HL-60/S4 treated with retinoic acid at 250 ng/mL for 4 days and 3 days (cell line): ENCODE results near the gene NBPF4.
"Not testable (repeated sequence)": the region's sequence is repeated elsewhere in the genome, so short reads cannot be mapped to it uniquely, and the experiment has no call there.

Experiments used
- in situ Hi-C: fragments of 300-500 bp; cut with MboI; formaldehyde crosslinking; loops from 2 replicates; pipeline ENCODE4 v1.7.0; 2022; ENCODE audit warnings: low sequenced_read_pairs

Gene NBPF4, protein sequence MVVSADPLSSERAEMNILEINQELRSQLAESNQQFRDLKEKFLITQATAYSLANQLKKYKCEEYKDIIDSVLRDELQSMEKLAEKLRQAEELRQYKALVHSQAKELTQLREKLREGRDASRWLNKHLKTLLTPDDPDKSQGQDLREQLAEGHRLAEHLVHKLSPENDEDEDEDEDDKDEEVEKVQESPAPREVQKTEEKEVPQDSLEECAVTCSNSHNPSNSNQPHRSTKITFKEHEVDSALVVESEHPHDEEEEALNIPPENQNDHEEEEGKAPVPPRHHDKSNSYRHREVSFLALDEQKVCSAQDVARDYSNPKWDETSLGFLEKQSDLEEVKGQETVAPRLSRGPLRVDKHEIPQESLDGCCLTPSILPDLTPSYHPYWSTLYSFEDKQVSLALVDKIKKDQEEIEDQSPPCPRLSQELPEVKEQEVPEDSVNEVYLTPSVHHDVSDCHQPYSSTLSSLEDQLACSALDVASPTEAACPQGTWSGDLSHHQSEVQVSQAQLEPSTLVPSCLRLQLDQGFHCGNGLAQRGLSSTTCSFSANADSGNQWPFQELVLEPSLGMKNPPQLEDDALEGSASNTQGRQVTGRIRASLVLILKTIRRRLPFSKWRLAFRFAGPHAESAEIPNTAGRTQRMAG

DNA sequence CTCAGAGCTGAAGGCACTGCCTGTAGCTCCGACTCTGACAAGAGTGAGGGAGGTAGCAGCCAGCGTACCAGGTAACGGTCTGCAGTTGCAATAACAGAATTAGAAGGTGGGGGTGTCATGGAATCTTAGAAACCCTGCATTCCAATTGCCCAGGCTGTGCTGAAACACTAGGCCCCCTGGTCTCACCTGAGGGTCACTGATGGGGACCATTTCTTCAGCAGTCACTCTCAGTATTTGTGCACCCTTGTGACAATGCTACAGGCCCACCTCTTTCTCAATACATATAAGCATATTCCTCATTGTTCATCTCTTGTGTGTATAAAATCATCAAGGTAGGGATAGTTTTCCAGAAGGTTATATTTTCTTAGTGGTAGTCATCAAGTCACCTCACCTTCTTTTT is at the start of gene NBPF4:
TSS of gene NBPF4 (minus strand) at position 101 of the 400 bp plus-strand sequence. CDS start 315 bp downstream, outside the sequence.
- in situ Hi-C loops: not testable (repeated sequence)

DNA sequence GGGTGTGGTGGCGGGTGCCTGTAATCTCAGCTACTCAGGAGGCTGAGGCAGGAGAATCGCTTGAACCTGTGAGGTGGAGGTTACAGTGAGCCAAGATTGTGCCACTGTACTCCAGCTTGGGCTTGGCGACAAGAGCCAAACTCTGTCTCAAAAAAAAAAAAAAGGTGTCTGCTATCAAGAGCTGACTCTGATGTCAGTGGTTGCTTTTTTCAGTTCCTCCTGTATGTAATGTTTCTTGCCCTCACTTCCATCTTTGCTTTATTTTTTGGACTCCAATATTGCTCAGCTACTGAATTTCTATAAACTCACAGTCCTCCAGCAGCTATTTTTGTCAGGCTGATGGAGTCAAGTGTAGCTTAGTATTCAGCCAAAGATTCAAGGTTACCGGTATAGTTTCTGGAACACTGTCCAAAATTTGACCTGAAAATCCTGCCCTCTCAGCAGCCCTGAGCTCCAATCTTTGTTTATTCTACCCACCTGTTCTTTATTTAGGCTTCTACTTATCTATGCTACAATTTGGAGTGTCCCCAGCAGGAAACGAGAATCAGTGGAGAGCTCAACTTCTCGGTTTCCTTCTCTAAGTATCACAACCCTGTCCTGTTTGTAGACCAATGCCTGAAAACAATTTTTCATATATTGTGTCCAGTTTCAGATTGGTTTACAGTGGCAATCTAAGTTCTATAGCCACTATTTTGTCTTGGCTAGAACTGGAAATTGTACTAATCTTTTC is 38.8 kb upstream of the NBPF4 start:
- in situ Hi-C loops: not testable (repeated sequence)

DNA sequence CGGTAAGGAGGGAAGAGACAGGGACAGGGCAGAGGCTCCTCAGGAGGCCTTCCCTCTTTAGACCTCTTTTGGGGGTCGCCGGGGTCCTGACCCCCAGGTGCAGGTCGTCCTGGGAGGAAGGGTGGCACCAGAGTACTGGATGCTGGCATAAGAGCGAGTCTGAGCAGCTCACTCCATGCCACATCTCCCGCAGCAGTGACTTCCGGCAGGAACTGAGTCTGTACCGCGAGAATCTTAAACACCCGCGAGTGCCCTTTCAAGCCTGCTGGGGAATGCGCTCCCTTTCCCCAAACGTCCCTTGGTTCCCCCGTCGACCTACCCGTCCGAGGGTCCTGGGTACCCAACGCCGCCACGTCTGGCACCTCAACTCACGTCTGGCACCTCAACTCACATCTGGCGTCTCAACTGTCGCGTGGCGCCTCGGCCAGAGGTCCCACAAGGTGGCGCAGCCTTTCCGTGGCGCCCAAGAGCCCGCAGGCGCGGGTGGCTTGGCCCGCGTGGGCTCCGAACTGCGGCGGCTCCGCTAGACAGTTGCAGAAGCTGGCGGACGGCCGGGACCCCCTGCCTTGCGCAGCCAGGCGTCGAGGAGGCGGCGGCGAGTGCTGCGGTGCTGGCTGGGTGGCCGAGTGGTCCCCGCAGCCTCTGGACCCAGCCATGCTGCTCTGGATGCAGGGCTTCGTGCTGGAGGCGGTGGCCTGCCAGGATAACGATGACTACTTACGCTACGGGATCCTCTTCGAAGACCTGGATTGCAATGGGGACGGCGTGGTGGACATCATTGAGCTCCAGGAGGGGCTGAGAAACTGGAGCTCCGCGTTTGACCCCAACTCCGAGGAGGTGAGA is 28.8 kb upstream of the NBPF4 start:
- in situ Hi-C loops: not testable (repeated sequence)

DNA sequence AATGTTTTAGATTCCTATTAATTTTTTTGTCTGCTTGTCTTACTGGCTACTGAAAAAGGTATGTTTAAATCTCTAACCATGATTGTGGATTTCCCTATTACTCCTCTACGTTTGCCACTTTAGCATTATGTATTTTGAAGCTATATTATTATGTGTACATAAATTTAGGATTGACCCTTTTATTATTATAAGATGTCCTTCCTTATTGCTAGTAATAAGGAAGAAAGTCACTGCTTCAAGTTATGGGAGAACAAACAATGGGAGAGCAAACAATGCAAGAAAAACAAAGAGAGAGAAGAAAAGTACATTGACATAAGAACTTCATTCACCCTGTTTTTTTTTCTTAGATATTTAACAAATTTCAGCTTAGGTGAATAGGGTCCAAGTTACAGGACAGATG is 23.2 kb upstream of the NBPF4 start:
- in situ Hi-C loops: not testable (repeated sequence)

DNA sequence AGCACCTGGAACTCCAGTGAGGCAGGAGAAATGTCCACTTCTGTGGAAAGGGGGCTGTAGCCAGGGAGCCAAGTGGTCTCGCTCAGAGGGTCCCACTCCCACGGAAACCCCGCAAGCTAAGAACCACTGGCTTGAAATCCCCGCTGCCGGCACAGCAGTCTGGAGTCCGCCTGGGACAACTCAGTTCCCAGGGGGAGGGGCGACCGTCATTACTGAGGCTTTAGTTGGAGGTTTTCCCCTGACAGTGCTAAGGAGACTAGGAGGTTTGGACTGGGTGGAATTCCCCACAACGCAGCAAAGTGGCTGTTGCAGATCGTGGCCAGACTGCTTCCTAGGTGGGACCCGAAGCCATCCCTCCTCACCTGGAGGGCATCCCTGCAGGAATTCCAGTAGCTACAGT is 18.1 kb upstream of the NBPF4 start:
- in situ Hi-C loops: not testable (repeated sequence)

DNA sequence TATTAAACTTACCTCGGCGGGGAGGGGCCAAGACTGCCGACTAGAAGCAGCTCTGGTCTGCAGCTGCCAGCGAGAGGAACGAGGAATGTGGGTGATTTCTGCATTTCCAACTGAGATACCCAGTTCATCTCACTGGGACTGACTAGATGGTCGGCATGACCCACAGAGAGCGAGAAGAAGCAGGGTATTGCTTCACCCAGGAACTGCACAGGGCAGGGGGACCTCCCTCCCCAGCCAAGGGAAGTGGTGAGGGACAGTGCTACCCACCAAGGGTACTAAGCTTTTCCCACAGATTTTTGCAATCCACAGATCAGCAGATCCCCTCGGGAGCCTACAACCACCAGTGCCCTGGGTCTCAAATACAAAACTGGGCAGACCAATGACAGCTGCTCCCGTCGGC is 17.6 kb upstream of the NBPF4 start:
- in situ Hi-C loops: not testable (repeated sequence)

DNA sequence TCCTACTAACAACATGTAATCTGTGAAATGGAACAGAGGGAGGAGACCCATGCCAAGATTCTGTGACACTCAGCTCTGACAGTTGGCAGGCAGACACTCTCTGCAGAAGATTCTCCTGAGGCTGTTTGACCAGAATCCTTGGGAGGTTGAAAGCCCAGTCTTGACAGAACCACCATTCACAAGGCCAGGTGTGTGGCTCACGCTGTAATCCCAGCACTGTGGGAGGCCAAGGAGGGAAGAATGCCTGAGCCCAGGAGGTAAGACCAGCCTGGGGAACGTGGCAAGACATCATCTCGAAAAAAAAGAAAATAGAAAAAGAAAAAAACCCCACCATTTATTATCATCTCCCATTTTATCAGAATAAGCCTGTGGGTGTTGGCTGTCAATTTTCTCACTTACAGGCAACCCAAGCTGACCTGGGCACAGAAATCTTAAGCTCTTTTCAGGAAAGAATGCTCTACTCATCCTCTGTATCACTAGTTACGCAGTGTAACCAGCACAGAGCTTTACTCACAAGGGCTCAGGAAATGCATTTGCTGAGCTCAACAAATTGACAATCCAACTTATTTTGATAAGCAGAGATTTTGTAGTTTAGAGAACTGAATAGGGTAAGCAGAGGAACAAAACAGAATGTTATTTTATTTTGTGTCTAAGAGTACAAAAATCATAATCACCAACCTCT is 16.8 kb upstream of the NBPF4 start:
- in situ Hi-C loops: not testable (repeated sequence)

DNA sequence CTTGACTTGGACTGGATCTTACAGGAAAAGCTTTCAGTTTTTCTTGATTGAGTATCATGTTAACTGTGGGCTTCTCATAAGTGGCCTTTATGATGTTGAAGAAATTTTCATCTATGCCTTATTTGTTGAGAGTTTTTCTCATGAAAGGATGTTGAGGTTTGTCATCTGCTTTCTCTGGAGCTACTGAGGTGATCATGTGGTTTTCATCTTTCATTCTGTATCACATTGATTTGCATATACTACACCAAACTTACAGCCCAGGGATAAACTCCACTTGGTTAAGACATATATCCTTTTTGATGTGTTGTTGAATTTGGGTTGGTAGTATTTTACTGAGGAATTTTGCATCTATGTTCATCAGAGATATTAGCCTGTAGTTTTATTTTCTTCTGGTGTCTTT is 11.6 kb upstream of the NBPF4 start:
- in situ Hi-C loops: not testable (repeated sequence)

DNA sequence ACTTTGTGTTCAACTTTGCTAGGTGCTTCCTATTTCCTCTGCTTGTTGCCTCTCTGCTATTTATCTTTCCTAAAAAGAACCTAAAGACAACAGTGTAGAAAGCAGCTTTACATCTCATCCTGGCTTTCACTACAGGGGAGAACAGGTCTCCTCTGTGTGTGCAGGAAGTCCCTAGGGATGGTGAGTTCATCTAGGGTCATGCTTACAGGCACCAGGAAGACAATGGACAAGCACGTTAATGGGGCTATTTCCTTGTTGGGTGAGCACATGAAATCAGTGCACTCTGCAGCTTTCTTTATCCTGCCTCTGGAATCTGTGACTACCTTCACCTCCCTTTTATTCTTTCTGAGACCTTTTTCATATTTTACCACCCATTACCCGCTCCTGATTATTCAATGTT is 4.5 kb downstream of the NBPF4 start:
- in situ Hi-C loops: not testable (repeated sequence)

DNA sequence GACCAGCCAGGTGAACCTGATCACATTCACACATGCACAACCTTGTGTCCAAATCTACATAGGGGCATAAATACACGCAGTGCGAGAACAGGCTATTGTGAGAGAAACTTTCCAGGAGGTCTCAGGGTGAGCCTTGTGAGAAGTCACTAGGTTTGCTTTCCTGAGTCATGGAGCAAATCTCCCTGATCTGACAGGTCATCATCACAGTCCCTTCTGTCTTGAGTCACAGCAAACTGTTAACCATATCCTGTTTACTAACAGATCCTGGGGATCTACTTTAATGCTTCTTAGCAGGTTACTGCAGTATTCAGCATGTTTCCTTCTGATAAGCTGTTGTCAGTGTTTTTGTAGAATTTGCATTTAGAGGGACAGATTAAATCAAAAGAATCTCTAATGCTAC is 8.6 kb downstream of the NBPF4 start:
- in situ Hi-C loops: not testable (repeated sequence)

DNA sequence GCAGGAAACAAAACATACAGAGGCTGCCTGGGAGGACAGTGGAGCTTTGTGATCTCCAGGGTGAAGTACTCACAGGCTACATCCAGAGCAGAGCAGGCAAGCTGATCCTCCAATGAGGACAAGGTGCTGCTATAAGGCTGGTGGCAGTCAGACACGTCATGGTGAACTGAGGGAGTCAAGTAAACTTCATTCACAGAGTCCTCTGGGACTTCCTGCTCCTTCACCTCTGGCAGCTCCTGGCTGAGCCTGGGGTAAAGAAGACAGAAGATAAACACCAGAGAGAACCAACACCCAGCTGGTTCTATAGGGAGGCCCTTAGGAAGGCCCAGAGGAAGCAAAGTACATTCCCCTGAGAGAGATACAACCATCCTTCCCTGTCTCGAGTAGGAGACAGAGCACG is 11.7 kb downstream of the NBPF4 start:
- in situ Hi-C loops: not testable (repeated sequence)

DNA sequence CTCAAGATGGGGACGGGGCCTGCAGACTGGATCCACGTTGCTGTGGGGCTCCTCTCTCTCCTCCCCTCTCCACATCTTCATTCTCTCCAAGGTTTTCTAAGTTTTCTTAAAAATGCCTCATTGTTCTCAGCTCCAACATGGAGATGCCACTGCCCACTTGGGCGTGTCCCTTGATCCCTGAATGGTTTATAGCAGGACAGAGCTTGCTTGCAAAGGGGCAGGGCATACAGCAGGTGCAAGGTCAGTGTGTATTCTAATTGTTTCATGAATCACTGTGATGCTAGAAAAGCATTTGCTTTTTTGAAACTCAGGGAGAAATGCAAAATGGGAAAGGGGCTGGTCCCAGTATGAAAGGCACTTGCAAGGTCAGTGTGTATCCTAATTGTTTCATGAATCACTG is 13.9 kb downstream of the NBPF4 start:
- in situ Hi-C loops: not testable (repeated sequence)

DNA sequence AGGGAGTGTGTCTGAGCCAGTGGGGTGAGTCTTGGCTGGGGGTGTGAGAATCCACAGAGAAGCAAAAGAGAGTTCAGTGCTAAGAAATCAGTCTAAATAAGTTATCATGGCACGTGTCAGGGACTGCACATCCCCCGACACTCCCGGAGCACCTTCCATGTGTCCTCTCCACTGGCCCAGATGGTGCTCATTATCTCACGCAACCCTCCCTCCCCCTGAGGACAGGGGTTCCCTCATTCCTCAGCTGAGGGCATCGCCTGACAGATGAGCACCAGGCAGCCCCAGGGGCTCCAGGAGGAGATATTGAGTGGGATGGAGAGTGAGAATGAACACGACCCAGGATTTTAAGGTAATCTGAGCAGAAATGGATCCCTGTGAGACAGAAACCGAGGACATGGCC is 16.1 kb downstream of the NBPF4 start:
- in situ Hi-C loops: not testable (repeated sequence)

DNA sequence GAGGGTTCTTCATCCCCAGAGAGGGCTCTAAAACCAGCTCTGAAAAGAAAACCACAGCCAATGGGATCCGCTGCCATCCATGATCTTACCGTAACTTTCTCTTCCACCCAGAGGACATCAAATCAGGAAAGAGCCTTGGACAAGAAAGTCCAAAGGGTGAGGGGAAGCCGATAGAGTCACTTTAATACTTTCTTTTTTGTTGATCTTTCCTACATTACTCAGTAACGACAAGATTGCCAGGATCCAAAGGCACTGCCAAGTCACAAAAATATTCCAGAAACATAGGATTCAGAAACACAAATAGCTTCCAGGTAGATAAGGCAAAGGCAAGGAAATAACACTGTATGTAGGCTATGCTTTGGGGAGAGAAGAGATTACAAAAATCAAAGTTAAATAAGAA is 17.0 kb downstream of the NBPF4 start:
- in situ Hi-C loops: not testable (repeated sequence)

DNA sequence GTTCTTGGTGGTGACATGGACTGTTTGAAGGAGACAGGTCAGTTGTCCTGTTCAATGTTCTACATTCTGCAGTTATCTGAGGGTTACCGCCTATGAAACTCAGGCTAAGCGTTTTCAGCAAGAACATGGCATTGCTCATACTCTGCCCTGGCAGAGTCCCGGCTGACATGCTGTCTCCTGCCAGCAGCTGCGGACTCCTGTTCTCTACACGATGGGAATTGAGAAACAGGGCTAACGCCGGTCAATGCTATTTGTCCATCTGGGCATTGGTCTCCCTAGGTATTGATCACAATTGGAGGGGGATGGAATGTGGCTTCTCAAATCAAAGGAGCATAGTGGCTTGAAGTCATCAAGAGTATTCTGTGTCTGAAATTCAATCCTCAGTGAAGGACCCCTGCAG is 20.6 kb downstream of the NBPF4 start:
- in situ Hi-C loops: loop anchor here (25.0 kb wide), 1 partner anchor 114 kb away; no protein-coding TSS in a partner anchor

DNA sequence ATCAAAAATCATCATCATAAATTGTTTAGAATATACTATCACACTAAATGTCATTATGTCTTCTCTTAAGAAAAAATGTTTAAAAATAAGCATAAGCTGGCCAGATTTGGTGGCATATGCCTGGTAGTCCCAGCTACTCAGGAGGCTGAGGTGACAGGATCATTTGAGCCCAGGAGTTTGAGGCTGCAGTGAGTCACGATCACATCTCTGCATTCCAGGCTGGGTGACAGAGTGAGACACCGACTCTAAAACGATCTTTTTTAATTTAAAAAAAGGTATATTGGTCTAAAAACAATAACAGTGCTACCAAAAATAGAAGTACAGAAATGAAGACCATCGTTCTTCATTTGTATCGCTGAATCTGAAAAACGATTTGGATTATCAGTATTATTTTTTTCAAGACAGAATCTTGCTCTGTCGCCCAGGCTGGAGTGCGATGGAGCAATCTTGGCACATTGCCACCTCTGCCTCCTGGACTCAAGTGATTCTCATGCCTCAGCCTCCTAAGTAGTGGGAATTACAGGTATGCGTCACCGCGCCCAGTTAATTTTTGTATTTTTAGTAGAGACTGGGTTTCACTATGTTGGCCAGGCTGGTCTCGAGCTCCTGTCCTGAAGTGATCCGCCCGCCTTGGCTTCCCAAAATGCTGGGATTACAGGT is 26.2 kb downstream of the NBPF4 start:
- in situ Hi-C loops: loop anchor here (25.0 kb wide), 1 partner anchor 120 kb away; no protein-coding TSS in a partner anchor

DNA sequence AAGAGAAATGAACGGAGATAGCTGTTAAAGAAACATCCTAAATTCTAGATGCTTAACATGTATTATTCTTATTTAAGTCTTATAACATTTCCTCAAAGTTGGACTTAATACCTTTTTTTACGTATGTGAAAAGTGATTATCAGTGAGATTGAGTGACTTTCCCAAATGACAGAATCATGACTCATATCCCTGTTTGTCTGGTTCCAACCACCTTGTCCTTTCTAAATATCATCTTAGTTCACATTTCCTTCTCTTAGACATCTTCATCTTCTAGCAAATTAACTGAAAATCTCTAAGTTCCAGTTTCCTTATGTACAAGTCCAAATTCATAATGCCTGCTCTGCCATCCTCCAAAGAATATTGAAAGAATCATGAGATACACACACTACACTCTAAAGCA is 26.9 kb downstream of the NBPF4 start:
- in situ Hi-C loops: loop anchor here (25.0 kb wide), 1 partner anchor 120 kb away; no protein-coding TSS in a partner anchor

DNA sequence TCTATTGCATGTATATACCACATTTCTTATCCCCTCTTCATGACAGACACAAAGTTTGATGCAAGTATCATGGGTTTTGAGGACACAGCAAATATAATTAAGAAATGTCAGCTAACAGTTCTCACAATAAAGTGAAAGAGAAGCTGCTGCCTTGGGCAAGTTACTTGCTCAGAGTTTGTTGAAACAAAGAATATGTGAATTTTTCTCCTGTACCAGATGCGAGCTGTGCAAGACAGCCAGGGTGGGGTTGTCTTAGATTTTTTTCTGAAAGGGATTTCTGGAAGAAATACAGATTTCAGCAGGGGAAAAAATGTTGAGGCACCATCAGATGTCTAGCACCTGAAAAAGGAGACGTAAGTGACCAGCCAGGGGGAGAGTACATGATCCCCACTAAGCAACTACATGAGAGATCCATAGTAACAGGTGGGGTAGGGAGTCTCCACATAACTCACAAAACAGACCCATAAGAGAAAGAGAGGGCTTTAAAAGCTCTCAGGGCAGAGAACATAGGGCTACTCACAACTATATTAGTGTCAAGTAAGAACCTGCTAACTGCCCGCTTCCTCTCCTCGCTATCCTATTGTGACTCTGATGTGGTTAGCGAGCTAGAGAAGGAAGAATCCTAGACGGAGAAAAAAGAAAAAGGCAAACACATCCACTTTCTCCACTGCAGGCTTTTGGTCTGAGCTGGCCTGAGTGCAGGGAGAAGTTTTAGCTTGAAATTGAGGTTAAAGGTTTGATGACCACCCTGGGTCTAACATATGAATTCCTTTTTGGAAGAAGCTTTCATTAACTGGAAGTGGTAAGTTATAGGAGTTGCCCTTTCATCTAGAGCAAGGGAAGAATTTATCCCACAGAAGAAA is 27.6 kb downstream of the NBPF4 start:
- in situ Hi-C loops: loop anchor here (25.0 kb wide), 1 partner anchor 121 kb away; no protein-coding TSS in a partner anchor
